ENCODE results near the gene SMPD1.
"Not testable (repeated sequence)": the region's sequence is repeated elsewhere in the genome, so short reads cannot be mapped to it uniquely, and the experiment has no call there.

Gene SMPD1

DNA sequence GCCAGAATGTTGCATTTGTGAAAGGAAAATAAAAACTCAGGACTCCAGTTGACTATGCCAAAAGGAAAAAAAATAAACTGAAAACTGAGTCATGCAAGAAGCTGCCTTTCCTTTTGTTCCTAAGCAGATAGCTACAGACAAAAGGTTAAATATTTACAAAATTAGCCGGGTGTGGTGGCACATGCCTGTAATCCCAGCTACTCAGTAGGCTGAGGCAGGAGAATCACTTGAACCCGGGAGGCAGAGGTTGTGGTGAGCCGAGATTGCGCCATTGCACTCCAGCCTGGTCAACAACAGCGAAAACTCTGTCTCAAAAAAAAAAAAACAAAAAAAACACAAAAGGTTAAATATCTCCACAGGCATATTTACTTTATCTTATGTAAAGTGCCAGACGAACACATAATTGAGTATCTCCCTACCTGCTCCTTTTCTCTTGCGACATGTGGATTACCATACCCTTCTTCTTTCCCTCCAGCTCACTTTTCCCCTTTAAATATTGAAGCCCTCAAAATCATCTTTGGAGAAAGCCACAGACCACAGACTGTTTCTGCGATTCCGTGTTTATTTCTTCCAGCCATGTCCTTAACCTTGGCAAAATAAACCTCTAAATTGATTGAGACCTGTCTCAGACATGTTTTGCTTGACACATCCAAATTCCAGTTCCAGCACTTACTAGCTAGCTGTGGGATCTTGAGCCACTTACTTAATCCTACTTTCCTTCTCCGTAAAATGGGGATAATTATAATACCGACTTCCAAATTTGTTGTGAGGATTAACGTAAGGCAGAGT is 2.3 kb upstream of the SMPD1 start:
- no peak for DNase-seq (ENCODE audit: extremely low read depth in 1 of 2, low read depth in 1 of 2)

DNA sequence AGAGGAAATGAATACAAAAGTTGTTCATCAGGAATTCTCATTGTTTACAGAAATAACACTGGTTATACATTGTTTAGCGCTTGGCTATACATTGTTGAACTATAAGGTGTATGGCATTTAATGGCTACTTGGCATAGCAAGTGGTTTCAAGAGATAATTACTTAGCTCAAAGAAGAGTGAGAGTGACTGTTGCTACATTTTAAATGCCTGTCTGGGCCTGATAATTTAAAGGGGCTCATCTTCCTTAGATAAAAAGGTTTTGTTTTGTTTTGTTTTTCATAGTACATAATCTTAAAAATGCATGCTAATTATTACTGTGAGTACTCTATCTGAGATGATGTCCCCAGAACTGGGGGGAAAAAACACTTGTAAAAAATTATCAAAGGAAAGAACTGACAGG is 1.5 kb upstream of the SMPD1 start:
- DNase-seq (ENCODE audit: extremely low read depth in 1 of 2, low read depth in 1 of 2) = no peak

DNA sequence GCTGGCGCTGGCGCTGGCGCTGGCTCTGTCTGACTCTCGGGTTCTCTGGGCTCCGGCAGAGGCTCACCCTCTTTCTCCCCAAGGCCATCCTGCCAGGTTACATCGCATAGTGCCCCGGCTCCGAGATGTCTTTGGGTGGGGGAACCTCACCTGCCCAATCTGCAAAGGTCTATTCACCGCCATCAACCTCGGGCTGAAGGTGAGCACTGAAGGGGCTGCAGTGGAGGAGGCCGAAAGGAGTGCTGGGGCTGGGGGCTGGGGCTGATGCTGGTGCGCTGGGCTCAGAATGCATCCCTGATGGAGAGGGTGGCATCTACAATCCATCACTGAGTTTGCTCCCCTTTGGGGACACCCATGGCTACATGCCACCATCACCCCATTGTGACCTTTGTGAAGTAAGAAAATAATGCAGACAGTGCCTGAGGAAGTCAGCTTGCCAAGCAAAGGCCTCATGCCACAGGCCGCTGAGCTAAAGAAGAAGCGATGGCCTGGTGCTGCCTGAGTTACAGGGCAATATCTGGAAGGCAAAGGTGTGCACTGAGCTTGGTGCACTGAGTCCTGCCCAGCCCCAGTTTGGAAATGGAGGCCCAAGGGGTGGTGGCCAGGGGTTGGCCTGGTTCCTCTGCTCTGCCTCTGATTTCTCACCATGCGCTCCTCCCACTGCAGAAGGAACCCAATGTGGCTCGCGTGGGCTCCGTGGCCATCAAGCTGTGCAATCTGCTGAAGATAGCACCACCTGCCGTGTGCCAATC is 620 bp downstream of the SMPD1 start:
- no peak for DNase-seq (ENCODE audit: extremely low read depth in 1 of 2, low read depth in 1 of 2)

DNA sequence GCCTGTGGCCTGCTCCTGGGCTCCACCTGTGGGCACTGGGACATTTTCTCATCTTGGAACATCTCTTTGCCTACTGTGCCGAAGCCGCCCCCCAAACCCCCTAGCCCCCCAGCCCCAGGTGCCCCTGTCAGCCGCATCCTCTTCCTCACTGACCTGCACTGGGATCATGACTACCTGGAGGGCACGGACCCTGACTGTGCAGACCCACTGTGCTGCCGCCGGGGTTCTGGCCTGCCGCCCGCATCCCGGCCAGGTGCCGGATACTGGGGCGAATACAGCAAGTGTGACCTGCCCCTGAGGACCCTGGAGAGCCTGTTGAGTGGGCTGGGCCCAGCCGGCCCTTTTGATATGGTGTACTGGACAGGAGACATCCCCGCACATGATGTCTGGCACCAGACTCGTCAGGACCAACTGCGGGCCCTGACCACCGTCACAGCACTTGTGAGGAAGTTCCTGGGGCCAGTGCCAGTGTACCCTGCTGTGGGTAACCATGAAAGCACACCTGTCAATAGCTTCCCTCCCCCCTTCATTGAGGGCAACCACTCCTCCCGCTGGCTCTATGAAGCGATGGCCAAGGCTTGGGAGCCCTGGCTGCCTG is 1.4 kb downstream of the SMPD1 start:
- DNase-seq (ENCODE audit: extremely low read depth in 1 of 2, low read depth in 1 of 2) = no peak

DNA sequence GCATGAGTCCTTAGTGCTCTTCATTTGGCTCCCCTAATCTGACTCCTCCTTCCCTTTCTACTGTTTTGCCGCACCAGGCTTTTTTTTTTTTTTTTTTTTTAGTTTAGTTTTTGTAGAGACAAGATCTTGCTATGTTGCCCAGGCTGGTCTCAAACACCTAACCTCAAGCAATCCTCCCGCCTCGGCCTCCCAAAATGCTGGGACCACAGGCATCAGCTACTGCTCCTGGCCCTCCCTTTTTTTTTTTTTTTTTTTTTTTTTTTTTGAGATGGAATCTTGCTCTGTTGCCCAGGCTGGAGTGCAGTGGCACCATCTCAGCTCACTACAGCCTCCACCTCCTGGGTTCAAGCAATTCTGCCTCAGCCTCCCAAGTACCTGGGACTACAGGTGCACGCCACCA is 2.0 kb downstream of the SMPD1 start:
- not testable (repeated sequence) for DNase-seq (ENCODE audit: extremely low read depth in 1 of 2, low read depth in 1 of 2)

DNA sequence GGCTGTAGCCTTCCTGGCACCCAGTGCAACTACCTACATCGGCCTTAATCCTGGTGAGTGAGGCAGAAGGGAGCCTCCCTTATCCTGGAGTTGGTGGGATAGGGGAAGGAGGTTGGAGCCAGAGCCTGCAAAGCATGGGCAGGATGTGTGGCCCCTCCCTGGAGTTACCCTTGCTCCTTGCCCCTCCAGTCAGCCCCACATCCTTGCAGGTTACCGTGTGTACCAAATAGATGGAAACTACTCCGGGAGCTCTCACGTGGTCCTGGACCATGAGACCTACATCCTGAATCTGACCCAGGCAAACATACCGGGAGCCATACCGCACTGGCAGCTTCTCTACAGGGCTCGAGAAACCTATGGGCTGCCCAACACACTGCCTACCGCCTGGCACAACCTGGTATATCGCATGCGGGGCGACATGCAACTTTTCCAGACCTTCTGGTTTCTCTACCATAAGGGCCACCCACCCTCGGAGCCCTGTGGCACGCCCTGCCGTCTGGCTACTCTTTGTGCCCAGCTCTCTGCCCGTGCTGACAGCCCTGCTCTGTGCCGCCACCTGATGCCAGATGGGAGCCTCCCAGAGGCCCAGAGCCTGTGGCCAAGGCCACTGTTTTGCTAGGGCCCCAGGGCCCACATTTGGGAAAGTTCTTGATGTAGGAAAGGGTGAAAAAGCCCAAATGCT is 3.9 kb downstream of the SMPD1 start:
- no peak for DNase-seq (ENCODE audit: extremely low read depth in 1 of 2, low read depth in 1 of 2)

DNA sequence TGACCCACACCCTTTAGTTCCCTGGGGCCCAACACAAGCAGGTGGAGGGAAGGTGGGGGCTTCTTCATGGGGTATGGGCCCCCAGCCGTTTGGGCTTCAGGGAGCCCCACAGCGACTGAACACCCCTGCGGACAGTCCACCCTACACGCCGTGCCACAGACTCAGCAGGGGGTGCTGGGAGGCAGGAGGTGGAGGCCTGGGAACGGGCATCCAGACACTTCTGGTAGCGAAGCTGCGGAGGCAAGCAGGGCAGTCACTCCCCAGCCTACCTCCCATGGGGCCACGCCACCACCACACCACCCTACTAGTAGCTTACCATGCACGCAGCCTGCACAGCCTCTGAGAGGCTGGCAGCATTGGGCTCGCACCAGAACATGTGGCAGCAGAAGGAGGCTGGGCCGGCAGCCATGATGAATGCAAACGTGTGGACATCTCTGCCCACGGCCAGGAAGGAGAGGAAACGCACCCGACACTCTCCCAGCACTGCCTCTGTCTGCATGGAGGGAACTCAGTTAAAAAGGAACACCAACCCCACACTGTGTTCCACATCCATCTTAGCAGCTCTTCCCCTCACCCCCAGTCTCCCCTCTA is 5.3 kb downstream of the SMPD1 start:
- no peak for DNase-seq (ENCODE audit: extremely low read depth in 1 of 2, low read depth in 1 of 2)

DNA sequence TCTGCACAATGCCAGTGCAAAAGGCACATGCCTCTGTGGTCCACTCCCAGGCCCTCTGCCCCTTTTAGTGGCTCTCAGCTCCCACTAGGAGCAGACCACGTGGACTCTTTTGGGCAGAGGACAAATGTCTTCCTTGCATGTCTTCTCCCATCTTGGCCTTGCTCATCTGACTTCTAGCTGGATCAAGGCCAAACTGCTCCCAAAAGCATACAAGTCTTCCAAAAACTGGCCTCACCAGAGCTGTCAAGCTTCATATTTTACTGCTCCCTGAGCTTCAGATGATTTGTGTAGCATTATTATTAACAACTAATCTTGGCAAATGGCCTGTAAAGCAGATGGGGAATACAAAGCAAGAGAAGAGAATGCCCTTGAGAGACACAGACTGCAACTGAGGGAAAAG is 6.9 kb downstream of the SMPD1 start:
- no peak for DNase-seq (ENCODE audit: extremely low read depth in 1 of 2, low read depth in 1 of 2)

DNA sequence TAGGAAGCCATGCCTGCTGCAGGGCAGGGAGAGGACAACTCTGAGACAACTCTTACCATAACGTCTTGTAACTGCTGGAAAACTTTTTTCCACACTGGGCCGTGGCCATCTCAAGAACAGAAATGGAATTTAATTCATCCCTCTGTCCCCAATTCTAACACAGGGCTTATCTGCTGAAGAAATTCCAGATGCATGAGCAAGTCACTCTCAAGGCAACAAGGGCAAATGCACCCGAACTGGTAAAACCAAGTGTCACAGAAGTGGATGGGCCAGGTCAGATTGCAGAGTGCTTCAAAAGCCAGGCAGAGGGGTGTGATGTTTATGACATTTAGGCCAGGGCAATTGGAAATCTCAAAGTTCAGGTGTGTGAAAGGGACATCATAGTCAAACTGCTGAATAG is 7.4 kb downstream of the SMPD1 start:
- no peak for DNase-seq (ENCODE audit: extremely low read depth in 1 of 2, low read depth in 1 of 2)

DNA sequence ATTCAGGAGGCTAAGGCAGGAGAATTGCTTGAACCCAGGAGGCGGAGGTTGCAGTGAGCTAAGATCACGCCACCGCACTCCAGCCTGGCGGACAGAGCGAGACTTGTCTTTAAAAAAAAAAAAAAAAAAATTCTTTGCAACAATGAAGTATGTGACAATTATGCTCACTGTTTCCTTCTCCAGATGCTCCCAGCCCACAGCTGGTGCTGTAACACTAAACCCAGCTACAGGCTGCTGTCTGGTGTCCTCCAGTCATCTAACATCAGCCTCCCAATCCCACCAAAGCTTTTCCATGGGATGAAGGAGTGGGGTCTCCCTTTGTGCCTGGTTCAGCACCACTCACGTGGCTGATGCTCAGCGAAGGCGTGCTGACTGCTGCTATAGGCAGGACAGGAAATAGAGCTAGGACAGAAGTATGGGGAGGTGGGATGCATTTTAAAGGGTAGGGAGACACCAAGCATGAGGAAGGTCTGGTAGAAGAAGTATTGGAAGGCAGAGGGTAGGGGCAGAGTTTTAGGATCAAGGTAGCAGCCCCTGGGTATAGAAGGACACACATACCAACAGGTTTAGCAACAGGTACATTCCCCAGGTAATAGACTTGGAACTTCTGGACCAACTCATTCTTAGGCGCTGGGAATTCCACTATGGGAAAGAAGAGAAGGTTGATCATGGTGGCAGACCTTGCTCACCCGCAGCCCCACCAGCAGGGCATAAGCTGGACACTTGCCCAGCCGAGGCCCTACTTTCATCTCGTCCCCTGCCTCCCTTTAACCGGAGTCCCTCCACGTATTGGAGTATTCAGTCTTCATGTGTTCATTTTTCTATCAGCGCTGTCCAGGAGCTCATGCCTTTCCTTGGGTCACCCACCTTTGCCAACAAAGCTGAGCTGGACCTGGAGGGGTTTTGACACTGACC is 10.4 kb downstream of the SMPD1 start:
- no peak for DNase-seq (ENCODE audit: extremely low read depth in 1 of 2, low read depth in 1 of 2)

DNA sequence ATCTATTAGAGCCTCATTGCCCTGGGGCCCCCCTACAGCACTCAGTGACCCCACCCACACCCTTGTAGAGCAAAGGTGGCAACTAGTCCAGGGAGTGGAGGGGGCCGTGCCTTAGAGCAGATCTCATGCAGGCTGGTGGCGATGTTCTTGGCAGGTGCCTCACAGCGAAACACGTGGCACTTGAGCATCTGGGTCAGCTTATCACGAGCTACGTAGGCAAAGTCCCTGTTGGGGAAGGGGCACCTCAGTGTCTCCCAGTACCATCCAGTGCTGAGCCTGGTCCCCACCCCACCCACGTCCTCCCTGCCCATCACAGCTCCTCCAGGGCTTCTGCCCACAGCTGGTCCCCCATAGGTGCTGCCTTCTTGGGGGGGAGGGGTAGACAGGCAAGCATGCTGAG is 11.2 kb downstream of the SMPD1 start:
- no peak for DNase-seq (ENCODE audit: extremely low read depth in 1 of 2, low read depth in 1 of 2)

DNA sequence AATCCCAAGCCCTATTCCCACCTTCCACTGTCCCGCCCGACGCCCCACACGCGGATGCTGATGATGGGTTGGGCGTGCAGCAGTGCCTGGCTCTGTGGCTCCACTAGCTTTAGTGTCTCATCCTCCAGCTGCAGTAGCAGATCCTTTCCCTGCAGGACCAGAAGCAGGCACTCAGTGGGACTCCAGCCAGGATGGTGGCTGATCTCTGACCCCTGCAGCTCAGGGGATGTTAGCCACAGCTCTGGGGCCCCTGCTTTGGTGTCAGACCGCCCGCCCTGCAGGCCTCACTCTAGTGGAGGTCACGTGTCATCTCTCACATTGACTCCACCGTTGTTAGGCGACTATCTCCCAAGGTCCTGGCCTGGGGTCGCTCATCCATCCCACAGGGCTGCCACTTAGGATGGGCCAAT is 11.8 kb downstream of the SMPD1 start:
- no peak for DNase-seq (ENCODE audit: extremely low read depth in 1 of 2, low read depth in 1 of 2)

DNA sequence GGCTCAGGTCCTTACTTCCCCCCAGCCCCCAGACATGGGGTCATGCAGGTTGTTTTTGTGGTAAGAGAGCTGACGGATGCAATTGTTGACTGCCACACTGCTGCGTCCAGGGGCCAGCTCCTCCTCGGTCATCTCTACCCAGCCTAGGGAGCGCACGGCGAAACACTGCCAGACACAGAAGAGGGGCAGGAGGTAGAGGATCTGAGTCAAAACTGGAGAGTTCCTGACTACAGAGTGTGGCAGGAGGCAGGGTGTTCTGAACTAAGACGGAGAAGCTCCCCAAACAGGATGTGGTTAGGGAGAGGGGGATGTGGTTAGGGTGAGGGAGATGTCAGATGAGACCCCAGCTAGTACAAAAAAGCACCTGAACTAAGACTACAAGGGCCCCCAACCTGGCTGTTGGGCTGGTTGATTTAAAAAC is 12.3 kb downstream of the SMPD1 start:
- DNase-seq (ENCODE audit: extremely low read depth in 1 of 2, low read depth in 1 of 2) = peak in 1 of 2 donors; percentile 74

DNA sequence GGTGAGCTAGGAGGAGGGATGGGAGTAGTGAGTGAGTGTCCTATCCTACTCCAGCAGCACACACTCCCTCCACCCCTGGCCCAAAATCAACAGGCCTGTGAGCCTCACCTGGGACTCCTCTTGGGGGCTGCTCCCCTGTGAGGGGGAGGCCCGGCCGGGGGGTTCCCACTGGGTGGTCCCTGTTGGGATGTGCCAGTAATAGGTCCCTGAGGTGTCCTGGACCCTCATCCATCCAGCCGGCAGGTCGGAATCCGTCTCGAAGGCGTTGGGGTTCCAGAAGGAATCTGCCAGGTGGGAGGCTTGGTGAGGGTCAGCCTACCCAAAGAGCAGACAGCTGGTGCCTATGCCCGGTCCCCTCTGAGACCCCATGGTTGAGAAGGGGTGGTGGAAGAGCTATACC is 13.3 kb downstream of the SMPD1 start:
- DNase-seq (ENCODE audit: extremely low read depth in 1 of 2, low read depth in 1 of 2) = no peak

DNA sequence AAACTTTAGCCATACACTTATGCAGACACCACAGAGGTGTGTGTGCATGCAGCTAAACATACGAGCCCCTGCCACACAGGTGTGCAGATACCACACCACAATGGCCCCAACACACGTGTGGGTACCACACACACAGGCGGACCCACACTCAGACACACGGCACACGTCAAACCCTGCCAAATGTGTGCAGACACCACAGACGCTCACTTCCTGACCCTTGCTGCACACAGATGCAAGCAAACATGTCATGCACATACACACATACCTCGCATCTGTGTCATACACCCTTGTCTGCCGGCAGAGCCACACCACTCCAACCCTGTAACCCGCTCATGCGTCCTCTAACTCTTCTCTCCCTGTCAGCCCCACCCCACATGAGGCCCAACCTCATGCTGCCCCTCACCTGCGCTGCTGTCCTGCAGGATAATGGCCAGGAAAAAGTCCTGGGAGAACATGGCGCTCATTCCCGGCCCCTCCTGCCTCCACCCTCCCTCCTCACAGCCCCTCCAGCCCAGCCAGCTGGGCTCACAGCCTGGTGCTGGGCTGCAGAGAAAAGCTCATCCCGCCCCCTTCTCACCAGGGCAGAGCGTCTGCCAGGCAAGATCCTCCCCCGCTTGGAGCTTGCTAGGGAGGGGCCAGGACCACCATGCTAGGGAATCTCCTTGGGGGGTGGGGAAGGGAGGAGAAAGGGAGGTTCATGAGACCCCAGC is 14.2 kb downstream of the SMPD1 start:
- DNase-seq (ENCODE audit: extremely low read depth in 1 of 2, low read depth in 1 of 2) = no peak

DNA sequence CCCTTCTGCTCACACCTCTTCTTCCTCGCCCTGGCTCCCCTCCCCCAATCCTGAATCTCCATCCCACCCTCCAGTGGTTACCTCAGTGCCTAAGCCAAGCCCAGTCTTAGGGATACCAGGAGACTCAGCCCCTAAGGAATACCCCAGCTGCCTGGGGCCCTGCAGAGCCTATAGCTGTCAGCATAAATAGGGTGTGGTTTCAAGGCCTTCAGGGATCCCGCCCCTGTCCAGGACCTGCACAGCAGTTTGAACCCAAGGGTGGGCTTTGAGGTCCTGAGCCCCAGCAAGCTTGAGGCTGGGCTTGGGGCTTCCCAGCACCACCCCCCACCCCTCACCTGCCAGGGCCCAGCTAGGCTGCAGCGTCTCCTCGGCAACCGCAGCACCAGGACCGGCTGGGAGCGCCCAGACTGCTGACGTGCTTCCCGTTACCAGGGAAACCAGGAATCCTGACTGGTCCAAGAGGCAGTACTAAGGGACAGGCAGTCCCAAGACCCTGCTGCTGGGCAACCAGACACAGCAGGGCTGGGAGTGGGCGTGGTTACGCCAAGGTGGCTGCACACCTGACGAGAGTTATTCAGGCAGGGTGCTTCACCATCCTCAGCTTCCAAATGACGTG is 14.9 kb downstream of the SMPD1 start:
- DNase-seq (ENCODE audit: extremely low read depth in 1 of 2, low read depth in 1 of 2) = no peak

DNA sequence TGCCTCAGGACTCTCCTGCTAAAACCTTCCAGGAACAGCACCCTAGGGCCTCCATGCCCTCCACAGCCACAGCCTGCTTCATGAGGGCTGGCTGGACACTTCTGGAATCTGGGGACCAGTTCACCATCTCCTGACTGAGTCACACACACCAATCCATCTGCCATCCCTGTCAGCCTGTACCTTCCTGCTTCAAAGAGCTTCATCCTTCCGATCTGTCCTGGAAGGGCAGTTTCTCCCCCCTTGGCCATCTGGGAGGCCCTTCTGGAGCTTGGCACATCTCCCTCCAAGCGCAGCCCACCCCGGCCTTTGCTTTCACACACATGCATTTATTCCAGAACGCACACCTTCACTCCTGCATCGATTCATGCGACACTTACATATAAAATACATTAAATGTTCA is 15.6 kb downstream of the SMPD1 start:
- DNase-seq (ENCODE audit: extremely low read depth in 1 of 2, low read depth in 1 of 2) = no peak

DNA sequence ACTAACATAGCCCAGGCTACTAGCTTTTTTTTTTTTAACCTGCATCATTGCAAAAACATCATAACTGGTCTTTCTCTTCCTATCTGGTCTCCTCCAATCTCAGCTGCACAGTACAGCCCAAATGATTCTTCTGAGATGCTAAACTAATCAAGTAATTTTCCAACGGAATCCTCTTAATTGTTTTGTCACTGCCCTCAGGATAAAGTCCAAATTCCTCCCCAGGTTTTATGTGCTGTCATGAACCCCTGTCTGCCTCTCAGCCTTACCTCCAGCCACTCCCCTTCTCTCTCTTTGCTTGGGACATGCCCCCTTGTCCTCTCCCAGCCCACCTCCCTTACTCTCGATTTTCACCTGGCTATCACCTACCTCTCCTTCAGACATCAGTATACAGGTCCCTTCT is 16.1 kb downstream of the SMPD1 start:
- no peak for DNase-seq (ENCODE audit: extremely low read depth in 1 of 2, low read depth in 1 of 2)
